ENCODE results near the gene C1orf21.

C1orf21 gene

DNA sequence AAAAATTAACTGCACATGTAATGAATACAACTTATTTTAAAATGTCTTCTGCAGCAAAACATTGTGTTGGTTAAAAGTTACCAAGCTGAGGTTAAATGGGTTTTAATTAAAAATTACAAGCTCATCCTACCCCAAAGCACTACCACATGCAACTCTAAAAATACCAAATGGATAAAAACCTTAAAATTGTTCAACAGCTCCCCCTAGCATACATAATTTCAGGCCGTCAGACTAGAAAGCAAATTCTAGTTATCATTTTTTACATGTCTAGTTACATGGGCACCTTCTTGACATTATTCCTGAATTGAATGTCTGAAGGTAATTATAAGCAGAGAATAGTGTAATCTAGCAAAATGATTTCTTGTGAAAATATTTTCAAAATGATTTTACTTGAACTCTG, 176.5 kb downstream of the C1orf21 start:
- DNase-seq, result no peak

DNA sequence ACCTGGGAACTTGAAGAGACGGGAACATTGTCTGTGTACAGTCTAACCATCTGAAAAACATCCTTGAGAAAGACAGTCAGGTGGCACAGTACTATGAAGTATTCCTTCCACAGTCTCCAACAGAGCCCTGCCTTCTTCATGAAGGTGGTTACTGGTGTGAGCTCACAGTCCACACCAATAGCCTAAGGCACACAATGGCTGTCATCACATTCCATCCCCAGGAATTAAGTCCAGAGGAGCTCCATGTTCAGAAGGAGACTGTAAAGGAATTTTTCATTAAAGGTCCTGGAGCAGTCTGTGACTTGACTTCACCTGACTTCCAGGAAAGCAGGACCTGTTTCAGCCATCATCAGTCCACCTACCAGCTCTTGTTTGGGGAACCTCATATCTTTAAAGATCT, 180.2 kb downstream of the C1orf21 start:
- DNase-seq, result no peak

GRCh38 chr1:184567637-184568036, 180.8 kb downstream of the C1orf21 start:
- DNase-seq, result no peak

DNA sequence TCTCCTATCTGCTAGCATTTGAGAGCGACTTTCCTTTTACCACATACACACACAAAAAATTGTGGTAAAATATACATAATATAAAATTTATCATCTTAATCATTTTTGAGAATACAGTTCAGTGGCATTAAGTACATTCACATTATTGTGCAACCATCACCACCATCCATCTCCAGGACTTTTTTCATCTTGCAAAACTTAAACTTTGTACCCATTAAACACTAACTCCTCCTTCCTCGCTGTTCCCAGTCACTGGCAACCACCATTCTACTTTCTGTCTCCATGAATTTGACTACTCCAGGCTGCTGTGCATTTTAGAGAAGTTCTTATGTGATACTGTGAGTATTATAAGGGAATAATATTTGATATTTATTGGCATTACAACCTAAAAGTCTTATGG, 181.3 kb downstream of the C1orf21 start:
- DNase-seq, result no peak

GRCh38 chr1:184569106-184569505, 182.3 kb downstream of the C1orf21 start:
- no peak for DNase-seq

DNA sequence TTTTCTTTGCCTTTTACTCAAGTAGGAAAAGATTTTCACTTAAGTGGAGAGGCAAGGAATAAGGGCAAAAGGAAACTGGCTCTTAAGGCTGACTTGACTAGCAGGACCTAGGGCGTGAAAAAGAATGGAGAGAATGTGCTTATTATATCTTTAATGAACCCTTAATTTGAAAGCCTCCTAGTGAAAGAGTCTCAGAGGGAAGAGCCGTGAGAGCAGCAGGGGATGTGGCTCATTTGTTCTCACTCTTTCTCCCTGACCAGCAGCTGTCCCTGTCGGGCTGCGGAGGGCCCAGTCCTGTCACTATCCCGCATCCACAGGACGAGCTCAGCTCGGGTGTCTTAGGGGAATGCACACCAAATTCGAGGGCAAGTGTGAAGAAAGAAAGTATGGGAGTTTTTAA, 187.8 kb downstream of the C1orf21 start:
- no peak for DNase-seq

DNA sequence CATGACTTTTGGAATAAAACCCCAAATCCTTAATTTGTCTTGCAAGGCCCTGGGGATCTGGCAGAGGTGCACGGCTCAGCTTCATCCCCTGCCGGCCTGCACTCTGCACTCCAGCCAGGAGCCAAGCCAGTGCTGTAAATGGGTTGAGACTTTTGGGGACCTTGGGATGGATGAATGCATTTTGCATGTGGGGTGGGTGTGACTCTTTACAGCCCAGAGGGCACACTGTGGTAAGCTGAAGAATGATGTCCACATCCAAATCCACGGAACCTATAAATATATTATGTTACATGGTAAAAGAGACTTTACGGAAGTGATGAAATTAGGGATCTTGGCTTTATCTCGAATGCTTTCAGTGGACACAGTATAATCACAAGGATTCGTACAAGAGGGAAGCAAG, 190.0 kb downstream of the C1orf21 start:
- no peak for DNase-seq

DNA sequence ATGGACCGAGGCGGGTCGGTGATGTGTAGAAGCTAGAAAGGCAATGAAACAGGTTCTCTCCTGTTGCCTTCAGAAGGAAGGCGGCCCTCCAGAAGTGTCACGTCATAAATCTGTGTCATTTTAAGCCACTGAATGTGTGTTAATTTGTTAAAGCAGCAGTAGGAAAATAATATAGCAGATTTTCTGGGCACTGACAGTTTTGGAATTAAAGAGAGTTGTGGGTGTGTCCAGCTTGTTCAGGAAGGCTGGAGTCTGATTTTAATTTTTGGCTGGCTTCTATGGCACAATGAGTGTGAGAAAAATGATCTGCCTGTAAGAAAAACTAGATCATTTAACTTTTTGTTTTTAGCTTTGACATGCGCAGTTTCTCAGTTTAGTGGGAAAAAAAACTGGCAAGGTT, 190.5 kb downstream of the C1orf21 start:
- no peak for DNase-seq

DNA sequence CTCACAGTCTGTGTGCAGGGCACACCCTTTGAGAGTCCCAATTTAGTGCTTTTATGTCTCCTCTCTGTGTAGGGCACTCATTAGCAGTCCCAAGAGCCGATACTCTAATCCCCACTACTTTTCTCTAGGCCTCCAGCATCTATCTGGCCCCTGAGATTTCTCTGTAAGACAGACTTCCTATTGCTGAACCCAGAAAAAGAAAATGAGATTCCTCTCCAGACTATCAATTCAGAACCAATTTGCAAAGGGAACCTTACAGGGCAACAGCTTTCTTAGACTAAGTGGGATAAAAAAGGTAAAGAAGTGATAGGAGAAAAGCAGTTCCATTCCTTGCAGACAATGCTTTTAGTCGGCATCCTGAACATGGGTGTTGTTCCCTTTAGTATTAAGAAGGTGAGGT, 195.6 kb downstream of the C1orf21 start:
- no peak for DNase-seq

GRCh38 chr1:184583849-184584248, 197.0 kb downstream of the C1orf21 start:
- DNase-seq, result no peak

DNA sequence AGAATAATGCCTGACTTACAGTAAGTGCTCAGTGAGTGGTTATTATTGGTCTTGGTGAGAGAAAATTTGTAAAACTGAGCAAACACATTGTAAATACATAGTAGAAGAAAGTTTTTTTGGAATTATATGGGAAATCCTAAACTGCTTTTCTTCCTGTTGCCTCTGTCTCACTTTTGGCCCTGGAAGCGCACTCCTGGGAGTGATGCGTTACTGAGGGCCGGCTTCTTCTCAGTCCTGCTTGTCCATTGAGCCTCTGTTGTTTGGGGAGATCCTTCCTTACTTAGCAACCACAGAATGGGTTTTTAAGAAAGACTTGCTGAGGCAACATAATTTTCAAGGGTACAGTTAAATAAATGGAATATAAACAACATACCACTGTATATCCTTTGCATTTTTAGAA, 201.9 kb downstream of the C1orf21 start:
- no peak for DNase-seq

- DNase-seq, result no peak
These were observed 203.4 kb downstream of the C1orf21 start for GRCh38 chr1:184590163-184590750.

- DNase-seq, result no peak
These were observed 206.8 kb downstream of the C1orf21 start for GRCh38 chr1:184593597-184593996.

DNA sequence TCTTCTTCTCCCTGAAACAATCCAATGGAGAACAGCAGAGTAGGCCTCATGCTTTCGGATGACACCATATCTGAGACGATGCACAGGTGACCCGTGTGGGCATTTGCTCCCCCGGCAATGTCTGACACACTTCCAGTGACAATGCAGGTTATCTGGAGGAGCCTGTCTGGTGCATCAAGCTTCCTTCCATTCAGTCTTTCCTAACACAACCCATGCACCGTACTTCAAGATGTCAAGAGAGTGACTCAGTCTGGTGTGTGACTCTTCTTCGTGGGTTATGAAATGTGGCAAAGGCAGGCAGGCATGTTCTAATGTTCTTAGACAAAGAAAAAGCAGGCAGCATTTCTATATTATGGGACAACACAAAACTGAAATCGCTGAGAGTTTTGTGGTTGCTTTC, 208.8 kb downstream of the C1orf21 start:
- no peak for DNase-seq

GRCh38 chr1:184596950-184597645, 210.3 kb downstream of the C1orf21 start:
- DNase-seq, result no peak

DNA sequence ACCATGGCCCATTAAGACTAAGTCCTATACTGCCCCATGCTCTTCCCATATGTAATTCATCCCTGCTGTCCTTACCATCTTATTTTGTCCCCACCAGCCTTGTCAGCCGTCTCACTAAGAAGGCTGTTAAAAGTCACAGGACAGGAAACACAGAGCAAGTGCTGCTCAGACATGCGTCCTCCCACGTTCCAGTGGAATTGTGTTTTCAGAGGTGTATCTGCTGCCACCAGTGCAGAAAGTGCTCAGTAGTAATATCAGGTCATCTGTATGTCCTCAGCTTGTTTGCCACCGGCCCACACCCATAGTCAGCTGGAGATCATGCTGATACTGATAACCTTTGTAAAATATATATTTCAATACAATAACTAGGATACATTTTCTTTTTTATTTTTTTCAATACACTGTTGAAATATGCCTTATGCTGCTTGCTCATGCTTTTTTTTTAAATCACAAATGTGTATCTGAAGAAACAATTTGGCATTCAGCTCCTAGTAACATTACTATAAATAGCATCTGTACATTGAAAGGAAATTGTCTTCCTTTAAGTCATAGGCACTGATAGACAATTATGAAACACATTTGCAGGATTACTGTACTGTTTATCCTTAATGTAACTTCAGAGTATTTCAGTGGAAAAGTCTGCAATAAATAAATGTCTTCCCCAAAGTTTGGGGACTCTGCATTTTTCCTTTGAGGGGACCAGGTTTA, 211.0 kb downstream of the C1orf21 start:
- DNase-seq, result no peak

GRCh38 chr1:184598403-184599193, 211.8 kb downstream of the C1orf21 start:
- no peak for DNase-seq

DNA sequence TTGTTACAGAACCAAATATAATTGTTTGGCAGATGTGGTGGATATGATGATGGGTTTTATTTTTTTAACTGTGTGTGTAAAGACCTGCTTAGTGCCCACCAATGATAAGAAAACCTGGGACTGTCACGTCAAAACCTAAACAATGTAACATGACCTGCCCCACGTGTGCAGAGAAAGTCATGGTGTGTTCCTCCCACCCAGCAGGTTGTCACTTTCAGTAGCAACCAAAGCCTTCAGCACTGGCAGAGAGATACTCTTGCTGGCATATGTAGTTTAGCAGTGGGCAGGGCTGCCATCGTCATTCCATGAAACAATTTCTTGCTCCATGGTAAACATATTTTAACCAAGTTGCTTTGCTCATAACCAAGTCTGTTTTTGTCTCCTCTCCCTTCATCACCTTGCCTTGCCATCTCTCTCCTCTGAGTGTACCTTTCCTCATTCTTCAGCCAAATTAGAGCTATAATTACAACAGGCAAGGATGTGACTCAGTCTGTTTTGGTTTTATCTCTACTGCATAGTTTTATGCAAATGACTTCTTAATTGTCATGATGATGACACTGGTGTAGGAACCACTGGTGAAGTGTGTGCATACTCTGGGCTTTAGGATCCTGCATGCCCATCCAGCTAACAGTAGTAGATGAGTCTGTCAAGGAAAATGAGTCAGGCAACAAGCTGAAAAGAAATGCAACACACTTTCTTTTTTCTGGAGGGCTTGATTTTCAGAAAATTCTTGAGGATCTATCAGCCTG, 217.5 kb downstream of the C1orf21 start:
- DNase-seq, result no peak

GRCh38 chr1:184605941-184606340, 219.1 kb downstream of the C1orf21 start:
- DNase-seq, result no peak

GRCh38 chr1:184606786-184607185, 220.0 kb downstream of the C1orf21 start:
- DNase-seq, result no peak

DNA sequence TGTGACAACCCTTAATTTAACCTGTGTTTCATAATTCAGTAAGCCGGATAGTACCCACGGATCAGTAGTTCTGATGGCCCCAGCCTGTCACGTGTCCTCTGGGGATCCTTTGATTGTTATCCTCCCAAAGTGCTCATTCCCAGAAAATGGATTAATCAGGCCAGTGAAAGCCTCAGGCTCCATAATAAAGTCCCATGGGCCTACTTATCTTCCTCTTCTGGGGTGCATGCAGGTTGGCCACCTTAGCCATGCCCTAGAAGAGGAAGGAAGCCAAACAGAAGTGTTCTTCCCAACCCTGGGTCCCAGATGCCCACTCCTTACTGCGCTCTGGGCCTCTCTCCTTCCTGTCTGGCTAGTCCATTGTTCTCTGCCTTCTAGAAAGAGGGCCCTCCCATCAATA, 221.8 kb downstream of the C1orf21 start:
- DNase-seq, result no peak

GRCh38 chr1:184608990-184609389, 222.2 kb downstream of the C1orf21 start:
- no peak for DNase-seq

Data from stimulated activated CD4-positive, alpha-beta T cell treated with anti-CD3 and anti-CD28 coated beads, Interleukin-2, amount 100 ng/mL, for 48 hours (primary cell).